HCT116 (cell line): ENCODE results near the gene STRIP1. TPM values are rescaled to one million over a fixed set of nuclear protein-coding genes. Genes with fewer than 3 reads are reported as not detected.

Experiments used
- ATAC-seq: fragments of 200-7000 bp; cut with Tn5 transposase; 2 replicates; pipeline ENCODE4 v1.9.1; 2020; ENCODE audit warnings: mild to moderate bottlenecking, moderate library complexity
- BruUV-seq: library from RNA; stranded (reverse); fragments of 400-500 nt; replicated peaks from 2 replicates; lab custom pipeline; 2021; lab: Mats Ljungman, UMichigan
- CTCF ChIA-PET: fragments of 300-600 bp; sonication (Branson Sonifier 250); formaldehyde crosslinking; loops from one replicate; lab custom pipeline; 2021; ENCODE audit warnings: antibody characterized with exemption; lab: Charles Lee
- POLR2A ChIA-PET: fragments of 300-600, 350-600 bp; sonication (Branson Sonifier 250); formaldehyde crosslinking; loops from one replicate; lab custom pipeline; 2021; ENCODE audit warnings: antibody characterized with exemption; lab: Charles Lee
- RAD21 ChIA-PET, 2 experiments: fragments of 300-600 bp; sonication (Branson Sonifier 250); formaldehyde crosslinking; loops; one replicate each; lab custom pipeline; 2023; ENCODE audit warnings: low total read pairs in 2 of 2; ENCODE audit not compliant: uncharacterized antibody in 2 of 2, unreplicated experiment in 2 of 2, low non-redundant PET in 1 of 2; lab: Charles Lee
- DNase-seq: peaks from one replicate; pipeline ENCODE4 v3.0.0-alpha.2; 2010; ENCODE audit warnings: low read depth, low spot score
- H2AFZ ChIP-seq: fragments of 200-600 bp; shearing (Covaris generic), sonication (generic); 2 replicates; pipeline ENCODE4 v1.6.1; 2017; ENCODE audit warnings: low read depth, mixed run types, mixed read lengths, antibody characterized with exemption, low read length; ENCODE audit not compliant: poor library complexity, severe bottlenecking
- H3K27ac ChIP-seq: 2 replicates; pipeline ENCODE4 v1.5.1; 2012; ENCODE audit warnings: low read depth, low read length
- H3K27me3 ChIP-seq: fragments of 200-600 bp; sonication (generic); 2 replicates; pipeline ENCODE4 v1.6.1; 2016; ENCODE audit warnings: mixed run types, low read length, mixed read lengths; ENCODE audit not compliant: insufficient read depth
- H3K36me3 ChIP-seq, 2 experiments: fragments of 200-500 bp in 1 of 2; fragments of 200-600 bp in 1 of 2; sonication (Bioruptor generic) in 1 of 2; sonication (generic) in 1 of 2; 2 replicates each; pipeline versions ENCODE4 v1.5.1 to v1.6.1; 2014 to 2016; ENCODE audit warnings: low read length in 2 of 2, inconsistent platforms in 1 of 2, mixed read lengths in 1 of 2, mixed run types in 1 of 2; ENCODE audit not compliant: insufficient read depth in 2 of 2, control insufficient read depth in 1 of 2
- H3K4me1 ChIP-seq, 2 experiments: fragments of 200-600 bp in 1 of 2; sonication (generic) in 1 of 2; 2 replicates each; pipeline versions ENCODE4 v1.5.1 to v1.6.1; 2012 to 2017; ENCODE audit warnings: low read length in 2 of 2, inconsistent platforms in 1 of 2, mild to moderate bottlenecking in 1 of 2, mixed read lengths in 1 of 2, mixed run types in 1 of 2, moderate library complexity in 1 of 2; ENCODE audit not compliant: insufficient read depth in 2 of 2, control insufficient read depth in 1 of 2
- H3K4me2 ChIP-seq: fragments of 200-600 bp; sonication (generic); 2 replicates; pipeline ENCODE4 v1.6.1; 2017; ENCODE audit warnings: mixed run types, low read length, mixed read lengths
- H3K4me3 ChIP-seq, 2 experiments: fragments of 200-600 bp in 1 of 2; sonication (generic) in 1 of 2; replicated peaks in 1 of 2; 2 replicates each; pipeline ENCODE4 v1.5.1; 2011 to 2016; ENCODE audit warnings: low read length in 2 of 2, control low read depth in 1 of 2, low read depth in 1 of 2, mild to moderate bottlenecking in 1 of 2, mixed read lengths in 1 of 2, mixed run types in 1 of 2
- H3K79me2 ChIP-seq: fragments of 200-600 bp; sonication (generic); 2 replicates; pipeline ENCODE4 v1.6.1; 2017; ENCODE audit warnings: mild to moderate bottlenecking, mixed run types, low read length, moderate library complexity, mixed read lengths; ENCODE audit not compliant: insufficient read depth
- H3K9ac ChIP-seq: fragments of 200-600 bp; sonication (generic); 2 replicates; pipeline ENCODE4 v1.6.1; 2016; ENCODE audit warnings: low read length, mixed read lengths
- H3K9me2 ChIP-seq: fragments of 200-600 bp; sonication (generic), shearing (Covaris generic); 2 replicates; pipeline ENCODE4 v1.6.1; 2017; ENCODE audit warnings: mixed run types, mild to moderate bottlenecking, moderate library complexity; ENCODE audit not compliant: insufficient read depth
- H3K9me3 ChIP-seq, 2 experiments: fragments of 200-500 bp in 1 of 2; fragments of 200-600 bp in 1 of 2; sonication (Bioruptor generic) in 1 of 2; sonication (generic) in 1 of 2; 2 replicates each; pipeline ENCODE4 v1.6.1; 2014 to 2017; ENCODE audit warnings: low read length in 2 of 2, mixed read lengths in 2 of 2, inconsistent platforms in 1 of 2, low read depth in 1 of 2, mild to moderate bottlenecking in 1 of 2, mixed run types in 1 of 2, moderate library complexity in 1 of 2; ENCODE audit not compliant: control insufficient read depth in 1 of 2, insufficient read depth in 1 of 2
- H4K20me1 ChIP-seq: fragments of 200-600 bp; sonication (generic), shearing (Covaris generic); 2 replicates; pipeline ENCODE4 v1.6.1; 2017; ENCODE audit warnings: mixed run types, mild to moderate bottlenecking, moderate library complexity; ENCODE audit not compliant: insufficient read depth
- ELF1 ChIP-seq: IDR thresholded peaks from 2 replicates; pipeline ENCODE4 v1.6.1; 2012; ENCODE audit warnings: low read depth, borderline replicate concordance
- EZH2phosphoT487 ChIP-seq: fragments of 200-600 bp; IDR thresholded peaks from 2 replicates; pipeline ENCODE4 v1.6.1; 2018; ENCODE audit warnings: antibody characterized with exemption, borderline replicate concordance
- FOSL1 ChIP-seq: IDR thresholded peaks from 2 replicates; pipeline ENCODE4 v1.6.1; 2012; ENCODE audit warnings: low read depth
- JUND ChIP-seq: IDR thresholded peaks from 2 replicates; pipeline ENCODE4 v1.6.1; 2012
- POLR2A ChIP-seq: IDR thresholded peaks from 2 replicates; pipeline ENCODE4 v1.7.0; 2011; ENCODE audit warnings: borderline replicate concordance; ENCODE audit not compliant: insufficient read depth, insufficient read length; ENCODE audit errors: extremely low read depth
- POLR2AphosphoS5 ChIP-seq: IDR thresholded peaks from 2 replicates; pipeline ENCODE4 v1.6.1; 2011; ENCODE audit warnings: mild to moderate bottlenecking, low read depth, low read length, moderate library complexity
- RAD21 ChIP-seq: IDR thresholded peaks from 2 replicates; pipeline ENCODE4 v1.6.1; 2012; ENCODE audit warnings: low read depth, mild to moderate bottlenecking
- SRF ChIP-seq: IDR thresholded peaks from 2 replicates; pipeline ENCODE4 v1.6.1; 2012; ENCODE audit warnings: low read depth
- TCF7L2 ChIP-seq: IDR thresholded peaks from 2 replicates; pipeline ENCODE4 v1.7.0; 2011; ENCODE audit warnings: borderline replicate concordance, inconsistent platforms; ENCODE audit not compliant: insufficient read depth, insufficient read length; ENCODE audit errors: extremely low read depth
- ZFX ChIP-seq: fragments of 450-650 bp; IDR thresholded peaks from 2 replicates; pipeline ENCODE4 v1.6.1; 2017
- intact Hi-C: fragments of 100-400 bp; cut with micrococcal nuclease; formaldehyde crosslinking; loops from 2 replicates; pipeline ENCODE4 v1.10.0; 2022
- total RNA-seq: library from RNA; stranded (reverse); gene quantifications from one replicate; pipeline ENCODE4 v1.2.1, GENCODE V29; 2021; ENCODE audit not compliant: unreplicated experiment
- TF ChIP-seq, protein P1 (sequence below): IDR thresholded peaks from 2 replicates; pipeline ENCODE4 v1.6.1; 2012
- TF ChIP-seq, protein P2 (sequence below), 3 experiments: fragments of 200-600 bp in 1 of 3; sonication (generic) in 1 of 3; IDR thresholded peaks in 2 of 3; conservative IDR thresholded peaks in 1 of 3; 2 replicates each; pipeline ENCODE4 v1.5.1; 2012 to 2017; ENCODE audit warnings: low read depth in 2 of 3, low read length in 2 of 3, antibody characterized with exemption in 1 of 3, borderline replicate concordance in 1 of 3, control low read depth in 1 of 3, mild to moderate bottlenecking in 1 of 3, mixed read lengths in 1 of 3, mixed run types in 1 of 3, moderate library complexity in 1 of 3; ENCODE audit not compliant: insufficient read depth in 1 of 3
- TF ChIP-seq, protein P3 (sequence below): IDR thresholded peaks from 2 replicates; pipeline ENCODE4 v1.6.1; 2012

Gene STRIP1
- total RNA-seq, 1 experiment from 2014 or later: 33.5 TPM

DNA sequence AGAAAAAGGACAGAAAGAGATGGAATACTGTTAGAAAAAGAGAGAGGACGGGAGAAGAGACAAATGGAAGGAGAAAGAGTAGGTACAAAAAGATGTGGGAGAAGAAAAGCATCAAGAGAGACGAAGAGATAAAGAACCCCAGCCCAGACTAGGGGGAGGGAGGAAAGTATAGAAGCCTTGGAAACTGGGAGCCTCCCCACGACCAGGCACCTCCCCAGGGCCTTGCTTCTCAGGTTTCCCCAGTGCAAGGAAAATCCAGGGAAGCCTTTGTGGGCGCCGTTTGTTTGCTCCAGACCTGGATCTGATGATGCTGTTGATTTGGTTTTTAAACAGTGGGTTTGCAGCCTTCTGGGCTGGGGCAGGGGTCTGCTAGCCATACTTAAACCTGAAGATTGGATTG, 51.2 kb downstream of the STRIP1 start:
- Histone ChIP-seq H3K9me3 (no peaks in the 10 kb centered on the region), H3K36me3 (no peaks in the 10 kb centered on the region), H3K4me1 (no peaks in the 10 kb centered on the region), H3K27ac (no peak overlapping the region), H3K27me3 (no peaks in the 10 kb centered on the region), H3K79me2 (no peaks in the 10 kb centered on the region), H3K4me3 (no peak overlapping the region), H2AFZ (no peak overlapping the region), H3K9me2 (no peaks in the 10 kb centered on the region), H3K4me2 (no peak overlapping the region), H3K9ac (no peak overlapping the region), H4K20me1 (no peaks in the 10 kb centered on the region)
- POLR2A ChIA-PET: no interaction called here
- RAD21 ChIA-PET: no interaction called here
- ATAC-seq: no peak
- no TSS peak for BruUV-seq
- no peak for TF ChIP-seq POLR2AphosphoS5
- no peak for TF ChIP-seq RAD21
- no peak for TF ChIP-seq EZH2phosphoT487
- no peak for TF ChIP-seq TCF7L2
- TF ChIP-seq, protein P1, sequence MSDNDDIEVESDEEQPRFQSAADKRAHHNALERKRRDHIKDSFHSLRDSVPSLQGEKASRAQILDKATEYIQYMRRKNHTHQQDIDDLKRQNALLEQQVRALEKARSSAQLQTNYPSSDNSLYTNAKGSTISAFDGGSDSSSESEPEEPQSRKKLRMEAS: no peak
- no peak for TF ChIP-seq ZFX
- TF ChIP-seq JUND: no peak
- intact Hi-C loops: no loop called here
- CTCF ChIA-PET: no interaction called here
- no peak for DNase-seq

DNA sequence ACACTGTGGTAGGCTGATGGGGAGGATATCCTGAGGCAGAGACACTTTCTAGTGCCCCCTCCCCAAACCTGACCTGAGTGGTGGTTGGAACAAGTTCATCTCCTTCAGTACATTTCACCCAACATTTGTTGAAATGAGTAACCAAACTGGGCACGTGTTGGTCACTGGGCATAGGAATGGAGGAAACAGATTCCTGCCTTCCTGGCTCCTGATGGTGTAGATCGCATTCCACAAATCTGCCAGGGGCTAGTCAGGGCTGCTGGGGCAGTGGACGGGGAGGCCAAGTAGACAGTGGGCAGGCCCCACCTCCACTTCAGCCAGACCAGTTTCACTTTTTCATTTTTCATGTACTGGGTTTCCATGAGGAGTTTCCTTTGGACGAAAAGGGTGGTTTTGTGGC, 52.5 kb downstream of the STRIP1 start:
- Histone ChIP-seq H3K79me2 (no peaks in the 10 kb centered on the region), H3K4me1 (no peaks in the 10 kb centered on the region), H3K9me3 (no peaks in the 10 kb centered on the region), H2AFZ (no peak overlapping the region), H3K4me2 (no peak overlapping the region), H3K27me3 (no peaks in the 10 kb centered on the region), H3K27ac (no peak overlapping the region), H3K36me3 (no peaks in the 10 kb centered on the region), H3K9ac (no peak overlapping the region), H3K9me2 (no peaks in the 10 kb centered on the region), H3K4me3 (no peak overlapping the region), H4K20me1 (no peaks in the 10 kb centered on the region)
- ChIA-PET RAD21 (no interaction called here), CTCF (interaction anchor here (1.5 to 2.0 kb wide), 4 partner anchors 10 to 373 kb away, joined by 5 to 57 read pairs (median 14); no protein-coding TSS in a partner anchor), POLR2A (no interaction called here)
- no TSS peak for BruUV-seq
- no peak for DNase-seq
- TF ChIP-seq, protein P2, sequence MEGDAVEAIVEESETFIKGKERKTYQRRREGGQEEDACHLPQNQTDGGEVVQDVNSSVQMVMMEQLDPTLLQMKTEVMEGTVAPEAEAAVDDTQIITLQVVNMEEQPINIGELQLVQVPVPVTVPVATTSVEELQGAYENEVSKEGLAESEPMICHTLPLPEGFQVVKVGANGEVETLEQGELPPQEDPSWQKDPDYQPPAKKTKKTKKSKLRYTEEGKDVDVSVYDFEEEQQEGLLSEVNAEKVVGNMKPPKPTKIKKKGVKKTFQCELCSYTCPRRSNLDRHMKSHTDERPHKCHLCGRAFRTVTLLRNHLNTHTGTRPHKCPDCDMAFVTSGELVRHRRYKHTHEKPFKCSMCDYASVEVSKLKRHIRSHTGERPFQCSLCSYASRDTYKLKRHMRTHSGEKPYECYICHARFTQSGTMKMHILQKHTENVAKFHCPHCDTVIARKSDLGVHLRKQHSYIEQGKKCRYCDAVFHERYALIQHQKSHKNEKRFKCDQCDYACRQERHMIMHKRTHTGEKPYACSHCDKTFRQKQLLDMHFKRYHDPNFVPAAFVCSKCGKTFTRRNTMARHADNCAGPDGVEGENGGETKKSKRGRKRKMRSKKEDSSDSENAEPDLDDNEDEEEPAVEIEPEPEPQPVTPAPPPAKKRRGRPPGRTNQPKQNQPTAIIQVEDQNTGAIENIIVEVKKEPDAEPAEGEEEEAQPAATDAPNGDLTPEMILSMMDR (IDR thresholded peaks at IDR 0.05 in 2 of 3, conservative IDR thresholded peaks at IDR 0.05 in 1 of 3; ENCODE audit: borderline replicate concordance in 1 of 3, insufficient read depth in 1 of 3, low read depth in 2 of 3, low read length in 2 of 3): no peak
- TF ChIP-seq FOSL1 (no peak), POLR2A (no peak), ELF1 (no peak), SRF (no peak)
- TF ChIP-seq, protein P1: no peak
- TF ChIP-seq, protein P3, sequence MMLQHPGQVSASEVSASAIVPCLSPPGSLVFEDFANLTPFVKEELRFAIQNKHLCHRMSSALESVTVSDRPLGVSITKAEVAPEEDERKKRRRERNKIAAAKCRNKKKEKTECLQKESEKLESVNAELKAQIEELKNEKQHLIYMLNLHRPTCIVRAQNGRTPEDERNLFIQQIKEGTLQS: no peak
- intact Hi-C loops: no loop called here
- ATAC-seq: no peak
